Uterus (tissue), 2 donors: ENCODE results near the gene PRSS21.

Source experiments
- POLR2A ChIP-seq, 2 donors: fragments of 450-650 bp; IDR thresholded peaks; one replicate each; pipeline ENCODE4 v1.6.1; 2016; ENCODE audit warnings: antibody characterized with exemption in 2 of 2, mild to moderate bottlenecking in 1 of 2, moderate library complexity in 1 of 2
- TF ChIP-seq, protein P1 (sequence below), 4 experiments: fragments of 200-600 bp in 2 of 4; fragments of 450-650 bp in 2 of 4; sonication (generic) in 2 of 4; IDR thresholded peaks; one replicate each; pipeline ENCODE4 v1.5.1; 2016 to 2019; ENCODE audit warnings: antibody characterized with exemption in 4 of 4, mild to moderate bottlenecking in 2 of 4, moderate library complexity in 1 of 4

GRCh38 chr16:2866431-2866830 is 49.4 kb downstream of the PRSS21 start:
- TF ChIP-seq, protein P1, sequence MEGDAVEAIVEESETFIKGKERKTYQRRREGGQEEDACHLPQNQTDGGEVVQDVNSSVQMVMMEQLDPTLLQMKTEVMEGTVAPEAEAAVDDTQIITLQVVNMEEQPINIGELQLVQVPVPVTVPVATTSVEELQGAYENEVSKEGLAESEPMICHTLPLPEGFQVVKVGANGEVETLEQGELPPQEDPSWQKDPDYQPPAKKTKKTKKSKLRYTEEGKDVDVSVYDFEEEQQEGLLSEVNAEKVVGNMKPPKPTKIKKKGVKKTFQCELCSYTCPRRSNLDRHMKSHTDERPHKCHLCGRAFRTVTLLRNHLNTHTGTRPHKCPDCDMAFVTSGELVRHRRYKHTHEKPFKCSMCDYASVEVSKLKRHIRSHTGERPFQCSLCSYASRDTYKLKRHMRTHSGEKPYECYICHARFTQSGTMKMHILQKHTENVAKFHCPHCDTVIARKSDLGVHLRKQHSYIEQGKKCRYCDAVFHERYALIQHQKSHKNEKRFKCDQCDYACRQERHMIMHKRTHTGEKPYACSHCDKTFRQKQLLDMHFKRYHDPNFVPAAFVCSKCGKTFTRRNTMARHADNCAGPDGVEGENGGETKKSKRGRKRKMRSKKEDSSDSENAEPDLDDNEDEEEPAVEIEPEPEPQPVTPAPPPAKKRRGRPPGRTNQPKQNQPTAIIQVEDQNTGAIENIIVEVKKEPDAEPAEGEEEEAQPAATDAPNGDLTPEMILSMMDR (IDR thresholded peaks at IDR 0.05): no peak
- TF ChIP-seq POLR2A (IDR thresholded peaks at IDR 0.05): no peak
